GM10266 (cell line): ENCODE data around the gene C19orf33.

Experiments used
- DNase-seq: peaks from one replicate; pipeline ENCODE4 v3.0.0; 2012; ENCODE audit errors: extremely low spot score
- TF ChIP-seq, protein P1 (sequence below): IDR thresholded peaks from 2 replicates; pipeline ENCODE4 v1.5.1; 2012; ENCODE audit warnings: mild to moderate bottlenecking, low read depth; ENCODE audit not compliant: control insufficient read depth, insufficient read depth; ENCODE audit errors: missing control alignments

Gene C19orf33

DNA sequence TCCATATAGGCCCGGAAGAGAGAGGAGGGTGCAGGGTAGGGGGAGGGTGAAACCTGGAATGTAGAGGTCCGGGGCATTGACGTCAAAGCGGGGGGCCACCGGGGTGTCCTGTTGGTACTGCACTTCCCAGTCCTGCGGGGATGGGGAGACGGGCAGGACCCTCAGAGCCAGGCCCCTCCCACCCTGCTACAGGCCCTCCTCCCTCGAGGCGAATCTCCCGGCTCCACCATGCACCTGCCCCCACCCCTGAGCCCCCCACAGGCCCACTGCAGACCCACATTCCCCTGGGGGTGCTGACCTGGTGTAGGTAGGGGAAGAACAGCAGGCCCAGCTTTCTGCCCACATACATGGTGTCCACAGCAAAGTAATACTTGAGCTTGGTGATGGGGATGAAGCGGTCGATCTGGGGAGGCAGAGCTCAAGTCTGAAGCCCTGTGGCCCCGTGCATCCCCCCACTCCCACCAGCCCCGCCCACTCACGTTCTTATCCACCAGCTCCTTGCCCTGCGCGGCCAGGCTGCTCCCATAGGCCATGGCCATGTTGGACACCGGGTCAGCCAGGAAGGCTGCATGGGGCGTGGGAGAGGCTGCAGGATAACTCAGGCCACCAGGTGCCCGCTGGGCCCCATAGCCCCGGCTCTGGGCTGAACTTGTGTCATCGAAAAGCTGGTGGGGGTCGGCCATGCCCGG, 5.0 kb downstream of the C19orf33 start:
- TF ChIP-seq, protein P1, sequence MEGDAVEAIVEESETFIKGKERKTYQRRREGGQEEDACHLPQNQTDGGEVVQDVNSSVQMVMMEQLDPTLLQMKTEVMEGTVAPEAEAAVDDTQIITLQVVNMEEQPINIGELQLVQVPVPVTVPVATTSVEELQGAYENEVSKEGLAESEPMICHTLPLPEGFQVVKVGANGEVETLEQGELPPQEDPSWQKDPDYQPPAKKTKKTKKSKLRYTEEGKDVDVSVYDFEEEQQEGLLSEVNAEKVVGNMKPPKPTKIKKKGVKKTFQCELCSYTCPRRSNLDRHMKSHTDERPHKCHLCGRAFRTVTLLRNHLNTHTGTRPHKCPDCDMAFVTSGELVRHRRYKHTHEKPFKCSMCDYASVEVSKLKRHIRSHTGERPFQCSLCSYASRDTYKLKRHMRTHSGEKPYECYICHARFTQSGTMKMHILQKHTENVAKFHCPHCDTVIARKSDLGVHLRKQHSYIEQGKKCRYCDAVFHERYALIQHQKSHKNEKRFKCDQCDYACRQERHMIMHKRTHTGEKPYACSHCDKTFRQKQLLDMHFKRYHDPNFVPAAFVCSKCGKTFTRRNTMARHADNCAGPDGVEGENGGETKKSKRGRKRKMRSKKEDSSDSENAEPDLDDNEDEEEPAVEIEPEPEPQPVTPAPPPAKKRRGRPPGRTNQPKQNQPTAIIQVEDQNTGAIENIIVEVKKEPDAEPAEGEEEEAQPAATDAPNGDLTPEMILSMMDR, result no peak
- no peak for DNase-seq

DNA sequence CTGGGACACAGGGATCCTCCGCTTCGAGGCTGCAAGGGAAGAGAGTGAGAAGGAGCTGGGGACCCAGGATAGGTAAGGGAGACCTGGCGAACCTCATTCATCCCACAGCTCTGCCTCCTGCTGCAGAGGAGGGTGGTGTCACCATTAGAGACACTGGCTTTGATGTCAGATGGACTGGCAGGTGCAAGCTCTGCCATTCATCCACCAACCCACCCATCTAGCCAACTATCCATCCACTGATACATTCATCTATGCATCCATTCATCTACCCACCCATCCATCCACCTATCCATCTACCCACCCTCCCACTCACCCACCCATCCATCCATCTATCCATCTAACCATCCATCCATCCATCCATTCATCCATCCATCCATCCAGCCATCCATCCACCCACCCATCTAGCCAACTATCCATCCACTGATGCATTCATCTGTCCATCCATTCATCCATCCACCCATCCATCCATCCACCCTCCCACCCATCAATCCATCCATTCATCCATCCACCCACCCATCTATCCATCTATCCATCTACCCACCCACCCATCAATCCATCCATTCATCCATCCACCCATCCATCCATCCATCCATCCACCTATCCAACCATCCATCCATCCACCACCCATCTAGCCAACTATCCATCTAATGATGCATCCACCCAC, 5.7 kb downstream of the C19orf33 start:
- DNase-seq, result no peak
- TF ChIP-seq, protein P1, result no peak

DNA sequence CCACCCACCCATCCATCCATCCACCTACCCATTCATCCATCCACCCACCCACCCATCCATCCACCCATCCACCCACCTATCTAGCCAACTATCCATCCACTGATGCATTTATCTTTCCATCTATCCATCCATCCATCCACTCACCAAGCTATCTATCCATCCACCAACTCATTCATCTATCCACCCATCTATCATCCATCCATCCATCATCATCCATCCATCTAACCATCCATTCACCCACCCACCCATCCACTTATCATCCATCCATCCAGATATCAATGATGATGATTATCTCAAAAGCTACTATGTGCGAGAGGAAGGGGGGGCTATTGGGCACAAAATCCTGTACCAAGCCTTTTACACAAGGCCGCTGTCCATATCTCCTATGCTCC, 6.2 kb downstream of the C19orf33 start:
- DNase-seq, result no peak
- TF ChIP-seq, protein P1, result no peak

DNA sequence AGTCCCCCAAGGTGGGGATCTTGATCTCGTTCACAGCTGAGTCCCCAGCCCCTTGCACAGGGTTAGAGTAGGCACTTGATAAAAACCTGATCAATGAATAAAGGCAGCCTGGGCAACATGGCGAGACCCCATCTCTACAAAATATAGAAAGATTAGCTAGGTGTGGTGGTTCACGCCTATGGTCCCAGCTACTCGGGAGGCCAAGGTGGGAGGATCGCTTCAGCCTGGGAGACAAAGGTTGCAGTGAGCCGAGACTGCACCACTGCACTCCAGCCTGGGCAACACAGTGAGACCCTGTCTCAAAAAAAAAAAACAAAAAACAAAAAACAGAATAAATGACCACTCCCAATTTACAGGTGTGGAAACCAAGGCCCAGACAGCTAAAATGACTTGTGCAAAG, 6.9 kb downstream of the C19orf33 start:
- TF ChIP-seq, protein P1, result no peak
- DNase-seq, result no peak

DNA sequence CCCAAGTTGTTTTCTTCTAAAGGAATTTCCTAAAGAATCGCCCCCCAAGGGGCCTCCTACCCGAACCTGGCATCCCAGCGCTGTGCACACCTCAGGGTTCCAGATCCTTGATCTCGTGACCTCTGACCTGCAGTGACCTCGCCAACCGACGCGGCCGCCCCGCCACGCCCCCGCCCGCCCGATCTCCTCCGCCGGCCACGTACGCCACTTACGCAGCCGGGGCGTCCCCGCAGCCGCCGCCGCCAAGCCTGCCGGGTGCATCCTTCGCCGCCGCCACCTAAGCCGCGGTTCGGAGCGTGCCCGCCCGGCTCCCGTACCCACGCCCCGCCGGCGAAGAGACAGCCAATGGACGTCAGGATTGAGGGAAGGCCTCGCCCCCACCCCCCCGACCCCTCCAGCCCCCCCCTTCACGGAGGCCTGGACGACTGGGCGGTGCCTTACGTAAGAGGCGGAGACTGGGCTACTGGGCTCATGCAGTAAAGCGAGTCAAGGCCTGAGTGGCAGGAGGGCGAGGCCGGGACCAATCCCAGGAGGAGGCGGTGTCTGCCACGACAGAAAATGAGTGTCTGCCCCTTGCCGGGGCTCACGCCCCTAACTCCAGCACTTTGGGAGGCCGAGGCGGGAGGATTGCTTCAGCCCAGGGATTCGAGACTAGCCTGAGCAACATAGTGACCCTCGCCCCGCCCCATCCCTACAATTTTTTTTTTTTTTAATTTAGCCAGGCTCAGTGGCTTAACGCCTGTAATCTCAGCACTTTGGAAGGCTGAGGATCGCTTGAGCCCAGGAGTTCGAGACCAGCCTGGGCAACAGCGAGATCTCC, 11.8 kb downstream of the C19orf33 start, which contains the start of gene YIF1B:
YIF1B (minus strand) TSS at position 291 of the 820 bp plus-strand sequence; CDS start at position 261, 30 bp downstream.
- DNase-seq, result peak; percentile 99
- TF ChIP-seq, protein P1, result no peak

DNA sequence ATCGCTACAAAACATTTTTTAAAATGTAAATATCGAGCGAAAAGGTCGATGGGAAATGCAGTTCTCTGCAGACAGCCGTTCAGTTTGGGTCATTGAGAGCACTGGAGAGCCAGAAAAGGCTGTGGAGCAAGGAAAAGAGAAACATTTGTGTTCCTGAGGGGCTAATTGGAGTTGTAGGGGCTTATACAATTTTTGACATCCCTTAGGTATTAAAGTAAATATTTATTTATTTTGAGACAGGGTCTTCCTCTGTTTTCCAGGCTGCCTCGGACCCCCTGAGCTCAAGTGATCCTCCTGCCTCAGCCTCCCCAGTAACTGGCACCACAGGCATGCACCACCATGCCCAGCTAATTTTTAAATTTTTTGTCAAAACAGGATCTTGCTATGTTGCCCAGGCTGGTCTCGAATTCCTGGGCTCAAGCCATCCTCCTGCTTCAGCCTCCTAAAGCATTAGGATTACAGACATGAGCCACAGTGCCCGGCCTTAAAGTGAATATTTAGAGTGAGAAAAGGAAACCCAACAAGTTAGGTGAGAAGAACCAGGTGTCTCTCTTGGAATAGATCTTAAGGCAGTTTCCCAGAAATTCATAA, 12.5 kb downstream of the C19orf33 start:
- TF ChIP-seq, protein P1, result no peak

More for the DNA sequence above, 12.5 kb downstream of the C19orf33 start:
- no peak for DNase-seq
